Measurements from ENCODE around the gene AP3S2.

The AP3S2 gene

DNA sequence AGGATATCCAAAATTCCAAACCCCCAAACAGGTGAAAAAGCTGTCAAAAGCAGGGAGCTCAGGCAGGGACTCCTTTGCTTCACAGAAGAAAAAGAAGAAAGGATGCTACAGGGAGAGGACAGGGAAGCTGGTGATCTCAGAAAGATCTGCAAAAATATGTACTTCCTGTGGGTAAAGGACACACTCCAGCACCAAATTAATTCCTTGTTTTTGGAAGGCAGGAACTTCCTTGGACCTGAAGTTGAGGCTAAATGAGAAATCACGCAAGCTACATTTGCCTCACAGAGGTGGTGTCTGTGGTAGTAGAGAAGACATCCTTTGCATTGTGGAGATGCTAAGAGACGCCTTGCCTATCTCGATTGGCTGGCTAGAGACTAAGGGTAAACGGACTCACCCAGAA lies 52.5 kb downstream of the AP3S2 start:
- no peak overlapping the region for H3K9ac ChIP-seq (ENCODE audit: low read depth, low read length)
- ATAC-seq (ENCODE audit: insufficient read depth, low read depth) (no peak), DNase-seq (no peak)
- H3K79me2 ChIP-seq (ENCODE audit: insufficient read depth, low read length): no peaks in the 10 kb centered on the region
- H3K27ac ChIP-seq (ENCODE audit: low read length): no peak overlapping the region
- no peaks in the 10 kb centered on the region for H3K9me3 ChIP-seq (ENCODE audit: insufficient read depth, low read length, severe bottlenecking)
- no peaks in the 10 kb centered on the region for H3K4me1 ChIP-seq (ENCODE audit: insufficient read depth, low read length)
- H3K4me2 ChIP-seq (ENCODE audit: insufficient read depth, low read length): no peak overlapping the region
- no peaks in the 10 kb centered on the region; the same call in 1 of the 2 replicates for H4K20me1 ChIP-seq (ENCODE audit: insufficient read depth, low read length)
- no peaks in the 10 kb centered on the region for H3K27me3 ChIP-seq (ENCODE audit: insufficient read depth, low read length, poor library complexity)
- H3K36me3 ChIP-seq (ENCODE audit: insufficient read depth, low read length): peaks cover 34% of the 10 kb centered on the region
- H2AFZ ChIP-seq (ENCODE audit: low read depth, low read length): no peak overlapping the region
- TF ChIP-seq CTCF (IDR thresholded peaks at IDR 0.05; ENCODE audit: borderline replicate concordance, extremely low read depth, low read length, poor library complexity, severe bottlenecking): no peak
- no peak overlapping the region for H3K4me3 ChIP-seq (ENCODE audit: low read depth in 1 of 2, low read length in 2 of 2)

DNA sequence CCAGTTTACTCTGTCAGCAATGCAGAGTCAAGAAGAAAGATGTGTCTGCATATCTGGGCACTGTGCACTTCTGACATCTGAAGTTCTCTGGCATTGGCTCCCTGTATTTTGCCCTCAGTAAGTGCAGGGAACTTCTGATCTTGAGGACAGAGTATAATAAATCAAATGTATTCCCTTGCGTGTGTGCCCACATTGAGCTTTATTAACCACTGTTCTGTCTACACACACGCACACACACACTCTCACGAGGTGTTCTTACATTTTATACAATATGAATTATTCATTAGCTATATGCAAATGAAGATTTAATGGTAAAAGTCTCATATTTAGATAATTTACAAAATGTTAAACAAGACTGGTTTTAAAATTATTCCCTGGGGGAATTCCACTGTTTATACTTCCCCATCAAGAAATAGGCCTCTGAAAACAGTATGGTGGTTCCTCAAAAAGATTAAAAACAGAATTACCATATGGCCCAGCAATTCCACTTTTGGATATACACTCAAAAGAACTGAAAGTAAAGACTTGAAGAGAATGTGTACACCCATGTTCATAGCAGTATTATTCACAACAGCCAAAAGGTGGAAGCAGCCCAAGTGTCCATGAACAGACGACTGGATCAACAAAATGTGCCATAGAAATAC lies 54.5 kb downstream of the AP3S2 start:
- Histone ChIP-seq H4K20me1 (ENCODE audit: insufficient read depth, low read length) (no peaks in the 10 kb centered on the region; the same call in 1 of the 2 replicates), H3K4me2 (ENCODE audit: insufficient read depth, low read length) (no peak overlapping the region), H2AFZ (ENCODE audit: low read depth, low read length) (no peak overlapping the region), H3K79me2 (ENCODE audit: insufficient read depth, low read length) (no peaks in the 10 kb centered on the region), H3K4me3 (ENCODE audit: low read depth in 1 of 2, low read length in 2 of 2) (no peak overlapping the region), H3K9ac (ENCODE audit: low read depth, low read length) (no peak overlapping the region), H3K27ac (ENCODE audit: low read length) (no peak overlapping the region), H3K36me3 (ENCODE audit: insufficient read depth, low read length) (peaks cover 43% of the 10 kb centered on the region), H3K4me1 (ENCODE audit: insufficient read depth, low read length) (no peaks in the 10 kb centered on the region), H3K9me3 (ENCODE audit: insufficient read depth, low read length, severe bottlenecking) (no peaks in the 10 kb centered on the region), H3K27me3 (ENCODE audit: insufficient read depth, low read length, poor library complexity) (no peaks in the 10 kb centered on the region)
- TF ChIP-seq EZH2 (IDR thresholded peaks at IDR 0.05; ENCODE audit: borderline replicate concordance, low read depth, low read length, severe bottlenecking): no peak
- TF ChIP-seq CTCF (IDR thresholded peaks at IDR 0.05; ENCODE audit: borderline replicate concordance, extremely low read depth, low read length, poor library complexity, severe bottlenecking): no peak
- DNase-seq (no peak), ATAC-seq (ENCODE audit: insufficient read depth, low read depth) (no peak)

DNA sequence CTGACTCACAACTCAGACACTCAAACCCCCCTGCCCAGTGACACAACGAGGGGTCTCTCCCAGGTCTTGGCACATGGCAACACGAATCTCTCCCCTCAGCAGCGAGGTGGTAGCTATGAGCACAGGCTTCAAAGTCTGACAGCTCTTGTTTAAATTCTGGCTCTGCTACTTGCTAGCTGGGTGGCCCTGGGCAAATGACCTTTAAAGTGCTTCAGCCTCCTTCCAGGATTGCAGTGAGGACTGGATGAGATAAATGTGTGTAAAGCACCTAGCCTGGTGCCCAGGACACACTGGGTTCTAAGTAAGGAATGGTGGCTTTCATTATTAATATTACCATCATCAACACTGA lies 56.0 kb downstream of the AP3S2 start:
- Histone ChIP-seq H3K4me2 (ENCODE audit: insufficient read depth, low read length) (no peak overlapping the region), H3K79me2 (ENCODE audit: insufficient read depth, low read length) (no peaks in the 10 kb centered on the region), H2AFZ (ENCODE audit: low read depth, low read length) (no peak overlapping the region), H3K4me3 (ENCODE audit: low read depth in 1 of 2, low read length in 2 of 2) (no peak overlapping the region), H3K9ac (ENCODE audit: low read depth, low read length) (no peak overlapping the region), H3K27me3 (ENCODE audit: insufficient read depth, low read length, poor library complexity) (no peaks in the 10 kb centered on the region), H3K36me3 (ENCODE audit: insufficient read depth, low read length) (peaks cover 57% of the 10 kb centered on the region), H3K9me3 (ENCODE audit: insufficient read depth, low read length, severe bottlenecking) (no peaks in the 10 kb centered on the region), H3K4me1 (ENCODE audit: insufficient read depth, low read length) (no peaks in the 10 kb centered on the region), H4K20me1 (ENCODE audit: insufficient read depth, low read length) (no peaks in the 10 kb centered on the region; the same call in 1 of the 2 replicates), H3K27ac (ENCODE audit: low read length) (no peak overlapping the region)
- ATAC-seq (ENCODE audit: insufficient read depth, low read depth) (no peak), DNase-seq (no peak)
- no peak for TF ChIP-seq EZH2 (IDR thresholded peaks at IDR 0.05; ENCODE audit: borderline replicate concordance, low read depth, low read length, severe bottlenecking)
- no peak for TF ChIP-seq CTCF (IDR thresholded peaks at IDR 0.05; ENCODE audit: borderline replicate concordance, extremely low read depth, low read length, poor library complexity, severe bottlenecking)
